ENCODE results near the gene FAM170B.

Gene FAM170B

GRCh38 chr10:49151025-49151445 lies 17.2 kb upstream of the FAM170B start:
- TF ChIP-seq ZNF274 (IDR thresholded peaks at IDR 0.05; ENCODE audit: low read depth, low read length) = no peak
- H3K4me3 ChIP-seq (ENCODE audit: low read length) = no peak overlapping the region

GRCh38 chr10:49150426-49150825 lies 16.6 kb upstream of the FAM170B start:
- TF ChIP-seq ZNF274 (IDR thresholded peaks at IDR 0.05; ENCODE audit: low read depth, low read length) = no peak

GRCh38 chr10:49149881-49150280 lies 16.1 kb upstream of the FAM170B start:
- TF ChIP-seq ZNF274 (IDR thresholded peaks at IDR 0.05; ENCODE audit: low read depth, low read length) = no peak

More at GRCh38 chr10:49150426-49150825, 16.6 kb upstream of the FAM170B start:
- no peak overlapping the region for H3K4me3 ChIP-seq (ENCODE audit: low read length)

GRCh38 chr10:49144058-49144720 lies 10.4 kb upstream of the FAM170B start:
- no peak overlapping the region for H3K4me3 ChIP-seq (ENCODE audit: low read length)
- no peak for TF ChIP-seq ZNF274 (IDR thresholded peaks at IDR 0.05; ENCODE audit: low read depth, low read length)

More at GRCh38 chr10:49149881-49150280, 16.1 kb upstream of the FAM170B start:
- H3K4me3 ChIP-seq (ENCODE audit: low read length) = no peak overlapping the region

GRCh38 chr10:49143249-49143648 lies 9.4 kb upstream of the FAM170B start:
- no peak for TF ChIP-seq ZNF274 (IDR thresholded peaks at IDR 0.05; ENCODE audit: low read depth, low read length)
- H3K4me3 ChIP-seq (ENCODE audit: low read length) = no peak overlapping the region

- no peak overlapping the region for H3K4me3 ChIP-seq (ENCODE audit: low read length)
- no peak for TF ChIP-seq ZNF274 (IDR thresholded peaks at IDR 0.05; ENCODE audit: low read depth, low read length)
Observed at GRCh38 chr10:49141541-49142332, 7.9 kb upstream of the FAM170B start.

GRCh38 chr10:49140304-49141177 lies 6.7 kb upstream of the FAM170B start:
- no peak overlapping the region for H3K4me3 ChIP-seq (ENCODE audit: low read length)
- TF ChIP-seq ZNF274 (IDR thresholded peaks at IDR 0.05; ENCODE audit: low read depth, low read length) = no peak

GRCh38 chr10:49139846-49140195 lies 6.0 kb upstream of the FAM170B start:
- no peak overlapping the region for H3K4me3 ChIP-seq (ENCODE audit: low read length)
- TF ChIP-seq ZNF274 (IDR thresholded peaks at IDR 0.05; ENCODE audit: low read depth, low read length) = no peak

- H3K4me3 ChIP-seq (ENCODE audit: low read length) = no peak overlapping the region
- TF ChIP-seq ZNF274 (IDR thresholded peaks at IDR 0.05; ENCODE audit: low read depth, low read length) = no peak
Observed at GRCh38 chr10:49139028-49139845, 5.4 kb upstream of the FAM170B start.

- no peak for TF ChIP-seq ZNF274 (IDR thresholded peaks at IDR 0.05; ENCODE audit: low read depth, low read length)
Observed at GRCh38 chr10:49138361-49138891, 4.6 kb upstream of the FAM170B start.

GRCh38 chr10:49136525-49136924 lies 2.7 kb upstream of the FAM170B start:
- TF ChIP-seq ZNF274 (IDR thresholded peaks at IDR 0.05; ENCODE audit: low read depth, low read length) = no peak
- no peak overlapping the region for H3K4me3 ChIP-seq (ENCODE audit: low read length)

More at GRCh38 chr10:49138361-49138891, 4.6 kb upstream of the FAM170B start:
- no peak overlapping the region for H3K4me3 ChIP-seq (ENCODE audit: low read length)

- no peak for TF ChIP-seq ZNF274 (IDR thresholded peaks at IDR 0.05; ENCODE audit: low read depth, low read length)
- H3K4me3 ChIP-seq (ENCODE audit: low read length) = no peak overlapping the region
Observed at GRCh38 chr10:49135575-49136313, 1.9 kb upstream of the FAM170B start.

- no peak for TF ChIP-seq ZNF274 (IDR thresholded peaks at IDR 0.05; ENCODE audit: low read depth, low read length)
- H3K4me3 ChIP-seq (ENCODE audit: low read length) = no peak overlapping the region
Observed at GRCh38 chr10:49134327-49134726, 506 bp upstream of the FAM170B start.
